Loucy (cell line): ENCODE measurements around the gene RFFL.
"Not testable (repeated sequence)": the region's sequence is repeated elsewhere in the genome, so short reads cannot be mapped to it uniquely, and the experiment has no call there.

ENCODE experiments used
- H2AFZ ChIP-seq: fragments of 200-600 bp; sonication (generic); 2 replicates; pipeline ENCODE4 v1.6.0; 2016; ENCODE audit warnings: antibody characterized with exemption, mild to moderate bottlenecking, low read length, moderate library complexity
- H3F3A ChIP-seq: fragments of 200-600 bp; 2 replicates; pipeline ENCODE4 v1.6.0; 2016; ENCODE audit warnings: antibody characterized with exemption, low read depth, mild to moderate bottlenecking
- H3K27me3 ChIP-seq: fragments of 200-600 bp; sonication (generic); 2 replicates; pipeline ENCODE4 v1.6.1; 2014; ENCODE audit warnings: low read length, mild to moderate bottlenecking; ENCODE audit not compliant: insufficient read depth, poor library complexity, severe bottlenecking
- H3K36me3 ChIP-seq: fragments of 200-600 bp; sonication (generic); 2 replicates; pipeline ENCODE4 v1.6.1; 2016; ENCODE audit warnings: low read length; ENCODE audit not compliant: insufficient read depth
- H3K4me1 ChIP-seq: fragments of 200-600 bp; sonication (generic); 2 replicates; pipeline ENCODE4 v1.5.1; 2014; ENCODE audit warnings: low read length, mild to moderate bottlenecking; ENCODE audit not compliant: insufficient read depth, poor library complexity, severe bottlenecking
- H3K4me2 ChIP-seq: fragments of 200-600 bp; sonication (generic); 2 replicates; pipeline ENCODE4 v1.6.0; 2014; ENCODE audit warnings: antibody characterized with exemption, low read length, low read depth, mild to moderate bottlenecking; ENCODE audit not compliant: poor library complexity, severe bottlenecking
- H3K4me3 ChIP-seq: fragments of 200-600 bp; sonication (generic); 2 replicates; pipeline ENCODE4 v1.5.1; 2014; ENCODE audit warnings: low read length, mild to moderate bottlenecking, mixed read lengths; ENCODE audit not compliant: poor library complexity, severe bottlenecking
- H3K79me2 ChIP-seq: fragments of 200-600 bp; sonication (generic); 2 replicates; pipeline ENCODE4 v1.6.1; 2014; ENCODE audit warnings: low read length; ENCODE audit not compliant: insufficient read depth
- H3K9ac ChIP-seq: fragments of 200-600 bp; sonication (generic); 2 replicates; pipeline ENCODE4 v1.6.0; 2014; ENCODE audit warnings: mild to moderate bottlenecking, low read depth, low read length, moderate library complexity; ENCODE audit not compliant: poor library complexity, severe bottlenecking
- H3K9me2 ChIP-seq: fragments of 200-600 bp; sonication (generic); replicated peaks from 2 replicates; pipeline ENCODE4 v1.6.1; 2016; ENCODE audit warnings: low read depth, low read length, mixed read lengths
- H3K9me3 ChIP-seq: fragments of 200-600 bp; sonication (generic); 2 replicates; pipeline ENCODE4 v1.6.1; 2014; ENCODE audit warnings: mild to moderate bottlenecking, antibody characterized with exemption, low read length, low read depth; ENCODE audit not compliant: insufficient read depth
- H4K20me1 ChIP-seq: fragments of 200-600 bp; sonication (generic); 2 replicates; pipeline ENCODE4 v1.6.0; 2014; ENCODE audit warnings: antibody characterized with exemption, low read length, mild to moderate bottlenecking; ENCODE audit not compliant: insufficient read depth, poor library complexity, severe bottlenecking
- EZH2phosphoT487 ChIP-seq: fragments of 200-600 bp; IDR thresholded peaks from 2 replicates; pipeline ENCODE4 v1.6.1; 2018; ENCODE audit warnings: antibody characterized with exemption, mild to moderate bottlenecking, moderate library complexity, borderline replicate concordance
- TF ChIP-seq, protein P1 (sequence below): fragments of 200-600 bp; sonication (generic); conservative IDR thresholded peaks from 2 replicates; pipeline ENCODE4 v1.5.1; 2014; ENCODE audit warnings: mild to moderate bottlenecking, antibody characterized with exemption, low read length

Gene RFFL

GRCh38 chr17:35003778-35004177 lies 59.7 kb downstream of the RFFL start:
- H2AFZ ChIP-seq, result no peak overlapping the region
- no peaks in the 10 kb centered on the region for H3K79me2 ChIP-seq
- no peaks in the 10 kb centered on the region for H3K9me3 ChIP-seq
- no peaks in the 10 kb centered on the region for H4K20me1 ChIP-seq
- no peaks in the 10 kb centered on the region for H3K27me3 ChIP-seq
- no peaks in the 10 kb centered on the region for H3K9me2 ChIP-seq
- no peaks in the 10 kb centered on the region for H3K4me1 ChIP-seq
- no peak overlapping the region for H3K4me2 ChIP-seq
- no peak for TF ChIP-seq EZH2phosphoT487
- TF ChIP-seq, protein P1, sequence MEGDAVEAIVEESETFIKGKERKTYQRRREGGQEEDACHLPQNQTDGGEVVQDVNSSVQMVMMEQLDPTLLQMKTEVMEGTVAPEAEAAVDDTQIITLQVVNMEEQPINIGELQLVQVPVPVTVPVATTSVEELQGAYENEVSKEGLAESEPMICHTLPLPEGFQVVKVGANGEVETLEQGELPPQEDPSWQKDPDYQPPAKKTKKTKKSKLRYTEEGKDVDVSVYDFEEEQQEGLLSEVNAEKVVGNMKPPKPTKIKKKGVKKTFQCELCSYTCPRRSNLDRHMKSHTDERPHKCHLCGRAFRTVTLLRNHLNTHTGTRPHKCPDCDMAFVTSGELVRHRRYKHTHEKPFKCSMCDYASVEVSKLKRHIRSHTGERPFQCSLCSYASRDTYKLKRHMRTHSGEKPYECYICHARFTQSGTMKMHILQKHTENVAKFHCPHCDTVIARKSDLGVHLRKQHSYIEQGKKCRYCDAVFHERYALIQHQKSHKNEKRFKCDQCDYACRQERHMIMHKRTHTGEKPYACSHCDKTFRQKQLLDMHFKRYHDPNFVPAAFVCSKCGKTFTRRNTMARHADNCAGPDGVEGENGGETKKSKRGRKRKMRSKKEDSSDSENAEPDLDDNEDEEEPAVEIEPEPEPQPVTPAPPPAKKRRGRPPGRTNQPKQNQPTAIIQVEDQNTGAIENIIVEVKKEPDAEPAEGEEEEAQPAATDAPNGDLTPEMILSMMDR, result no peak
- H3K36me3 ChIP-seq, result peaks cover 50% of the 10 kb centered on the region; the same call in 1 of the 2 replicates
- no peak overlapping the region for H3K9ac ChIP-seq
- H3F3A ChIP-seq, result no peaks in the 10 kb centered on the region
- H3K4me3 ChIP-seq, result no peak overlapping the region

- no peak overlapping the region for H2AFZ ChIP-seq
- no peak for TF ChIP-seq EZH2phosphoT487
- TF ChIP-seq, protein P1, result no peak
- H3K79me2 ChIP-seq, result no peaks in the 10 kb centered on the region
- H3K36me3 ChIP-seq, result peaks cover 56% of the 10 kb centered on the region; the same call in 1 of the 2 replicates
- no peaks in the 10 kb centered on the region for H3K9me2 ChIP-seq
- H4K20me1 ChIP-seq, result no peaks in the 10 kb centered on the region
- H3K9me3 ChIP-seq, result no peaks in the 10 kb centered on the region
- no peak overlapping the region for H3K4me2 ChIP-seq
- no peaks in the 10 kb centered on the region for H3K4me1 ChIP-seq
- H3K27me3 ChIP-seq, result no peaks in the 10 kb centered on the region
- H3K9ac ChIP-seq, result no peak overlapping the region
- no peaks in the 10 kb centered on the region for H3F3A ChIP-seq
- H3K4me3 ChIP-seq, result no peak overlapping the region
These were observed 60.5 kb downstream of the RFFL start for GRCh38 chr17:35002876-35003551.

DNA sequence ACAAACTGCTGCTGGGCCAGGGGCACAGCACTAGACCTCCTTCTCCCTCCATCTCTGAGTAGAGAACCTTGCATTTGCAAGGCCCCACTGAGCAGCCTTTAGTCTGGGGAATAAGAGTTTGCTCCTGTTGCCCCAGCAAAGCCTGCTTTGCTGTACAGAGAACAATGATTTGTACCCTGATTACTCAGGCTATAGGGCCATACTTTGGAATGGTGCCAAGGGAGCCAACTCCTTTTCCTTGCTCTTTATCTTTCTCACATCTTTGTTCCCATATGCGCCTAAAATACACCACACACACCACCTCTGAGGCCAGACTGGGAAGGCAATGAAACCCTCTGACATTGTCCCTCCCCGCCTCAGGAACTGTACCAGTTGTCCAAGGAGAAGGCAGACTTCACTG lies 62.0 kb downstream of the RFFL start:
- H3K36me3 ChIP-seq, result peaks cover 70% of the 10 kb centered on the region; the same call in 1 of the 2 replicates
- no peaks in the 10 kb centered on the region for H3K4me1 ChIP-seq
- H3K9me2 ChIP-seq, result no peaks in the 10 kb centered on the region
- H3K9ac ChIP-seq, result no peak overlapping the region
- no peaks in the 10 kb centered on the region for H3K79me2 ChIP-seq
- no peak overlapping the region for H2AFZ ChIP-seq
- H3F3A ChIP-seq, result no peaks in the 10 kb centered on the region
- no peak for TF ChIP-seq EZH2phosphoT487
- TF ChIP-seq, protein P1, result no peak
- no peaks in the 10 kb centered on the region for H3K9me3 ChIP-seq
- no peaks in the 10 kb centered on the region for H4K20me1 ChIP-seq
- H3K4me3 ChIP-seq, result no peak overlapping the region
- H3K27me3 ChIP-seq, result no peaks in the 10 kb centered on the region
- H3K4me2 ChIP-seq, result no peak overlapping the region

GRCh38 chr17:35000965-35001364 lies 62.5 kb downstream of the RFFL start:
- H4K20me1 ChIP-seq, H3K9me2 ChIP-seq, H3K9me3 ChIP-seq, H3F3A ChIP-seq, H3K79me2 ChIP-seq, H3K4me1 ChIP-seq, H2AFZ ChIP-seq, H3K4me2 ChIP-seq, H3K27me3 ChIP-seq, H3K4me3 ChIP-seq, H3K9ac ChIP-seq: not testable (repeated sequence)
- H3K36me3 ChIP-seq, result peaks cover 71% of the 10 kb centered on the region; the same call in 1 of the 2 replicates
